Cardiac muscle cell (in vitro differentiated cells and primary cell): Measurements from ENCODE around the gene TNS1. TPM values are rescaled to one million over a fixed set of nuclear protein-coding genes. Genes with fewer than 3 reads are reported as not detected.
A peak's percentile ranks its signal among the peaks of the same experiment; 100 is the strongest.
"Not testable (repeated sequence)": the region's sequence is repeated elsewhere in the genome, so short reads cannot be mapped to it uniquely, and the experiment has no call there.

Experiments
- DNase-seq, 2 donors: peaks; one replicate each; pipeline versions ENCODE4 v3.0.0 to v3.0.0-alpha.2; 2010 to 2017; ENCODE audit warnings: low read depth in 1 of 2, low spot score in 1 of 2
- H3K27ac ChIP-seq: fragments of 200-600 bp; sonication (generic); 2 replicates; pipeline ENCODE4 v1.5.1; 2016
- H3K27me3 ChIP-seq: fragments of 200-600 bp; sonication (generic); 2 replicates; pipeline ENCODE4 v1.6.0; 2016; ENCODE audit warnings: control low read depth
- H3K36me3 ChIP-seq: fragments of 200-600 bp; sonication (generic); 2 replicates; pipeline ENCODE4 v1.5.1; 2016; ENCODE audit warnings: control low read depth
- H3K4me1 ChIP-seq: fragments of 200-600 bp; sonication (generic); 2 replicates; pipeline ENCODE4 v1.8.1; 2017; ENCODE audit warnings: low read depth, mild to moderate bottlenecking, mixed run types
- H3K4me3 ChIP-seq: fragments of 200-600 bp; sonication (generic); 2 replicates; pipeline ENCODE4 v1.5.1; 2016; ENCODE audit warnings: mild to moderate bottlenecking
- H3K9me3 ChIP-seq: fragments of 200-600 bp; sonication (generic); 2 replicates; pipeline ENCODE4 v1.5.1; 2017; ENCODE audit warnings: low read depth, mild to moderate bottlenecking, control low read depth
- CTCF ChIP-seq: IDR thresholded peaks from 2 replicates; pipeline ENCODE4 v1.5.1; 2012; ENCODE audit warnings: low read depth, mild to moderate bottlenecking, low read length
- polyA plus RNA-seq: library from polyadenylated mRNA; unstranded; fragments of >200 nt; fragmentation: Nextera tagmentation; extraction: Ambion mirVana; gene quantifications from 2 replicates; pipeline ENCODE4 v1.2.1, GENCODE V29; 2016
- total RNA-seq: library from RNA; depleted of rRNA; stranded (reverse); fragments of >200 nt; gene quantifications from 2 replicates; pipeline ENCODE4 v1.2.3, GENCODE V29; 2016

TNS1 gene
- total and polyA plus RNA-seq, 2 experiments from 2014 or later, result 16.7 to 44.3 TPM

GRCh38 chr2:218035463-218036100 is 32.8 kb upstream of the TNS1 start:
- no peak for DNase-seq
- Histone ChIP-seq H3K36me3 (no peaks in the 10 kb centered on the region), H3K9me3 (no peaks in the 10 kb centered on the region), H3K27me3 (peaks cover 81% of the 10 kb centered on the region), H3K4me3 (no peak overlapping the region), H3K27ac (no peak overlapping the region), H3K4me1 (peaks cover 11% of the 10 kb centered on the region)
- TF ChIP-seq CTCF, result no peak

DNA sequence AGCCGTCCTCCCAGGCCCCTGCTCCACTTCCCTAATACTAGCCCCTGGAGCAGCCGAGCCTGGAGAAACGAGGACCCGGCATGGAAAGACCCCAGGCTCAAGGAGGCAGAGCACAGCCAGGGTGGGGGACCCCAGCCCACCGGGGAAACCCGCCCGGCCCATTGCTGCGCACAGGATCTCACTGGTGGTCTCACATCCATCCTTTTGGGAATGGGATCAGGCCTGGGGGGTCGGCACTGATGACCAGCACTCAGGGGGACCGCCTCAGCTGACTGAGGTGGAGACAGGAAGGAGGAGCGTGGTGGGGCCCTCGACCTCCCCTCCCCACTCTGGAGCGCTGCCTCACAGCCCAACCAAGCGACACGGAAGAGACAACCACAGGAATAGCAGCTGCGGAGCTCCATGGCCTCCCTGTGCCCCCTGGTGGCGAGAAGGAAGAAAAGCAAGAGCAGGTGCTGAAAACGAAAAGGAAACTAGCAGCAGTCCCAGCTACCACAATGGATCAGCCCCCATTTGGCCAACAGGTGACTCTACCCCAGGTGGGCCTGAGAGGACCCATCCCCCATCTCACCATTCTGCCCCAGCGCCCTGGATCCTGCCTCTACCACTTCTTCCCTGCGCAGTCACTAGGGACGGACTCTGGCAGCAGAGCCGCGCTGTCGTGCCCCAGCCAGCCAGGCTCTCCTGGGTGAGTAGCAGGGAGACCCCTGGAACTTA is 31.9 kb upstream of the TNS1 start:
- TF ChIP-seq CTCF, result peak; percentile 68
- not testable (repeated sequence) for H3K27ac ChIP-seq, H3K36me3 ChIP-seq, H3K4me3 ChIP-seq, H3K9me3 ChIP-seq
- Histone ChIP-seq H3K4me1 (peaks cover 11% of the 10 kb centered on the region), H3K27me3 (peaks cover 72% of the 10 kb centered on the region)
- peak; percentile 71 to 73 for DNase-seq

DNA sequence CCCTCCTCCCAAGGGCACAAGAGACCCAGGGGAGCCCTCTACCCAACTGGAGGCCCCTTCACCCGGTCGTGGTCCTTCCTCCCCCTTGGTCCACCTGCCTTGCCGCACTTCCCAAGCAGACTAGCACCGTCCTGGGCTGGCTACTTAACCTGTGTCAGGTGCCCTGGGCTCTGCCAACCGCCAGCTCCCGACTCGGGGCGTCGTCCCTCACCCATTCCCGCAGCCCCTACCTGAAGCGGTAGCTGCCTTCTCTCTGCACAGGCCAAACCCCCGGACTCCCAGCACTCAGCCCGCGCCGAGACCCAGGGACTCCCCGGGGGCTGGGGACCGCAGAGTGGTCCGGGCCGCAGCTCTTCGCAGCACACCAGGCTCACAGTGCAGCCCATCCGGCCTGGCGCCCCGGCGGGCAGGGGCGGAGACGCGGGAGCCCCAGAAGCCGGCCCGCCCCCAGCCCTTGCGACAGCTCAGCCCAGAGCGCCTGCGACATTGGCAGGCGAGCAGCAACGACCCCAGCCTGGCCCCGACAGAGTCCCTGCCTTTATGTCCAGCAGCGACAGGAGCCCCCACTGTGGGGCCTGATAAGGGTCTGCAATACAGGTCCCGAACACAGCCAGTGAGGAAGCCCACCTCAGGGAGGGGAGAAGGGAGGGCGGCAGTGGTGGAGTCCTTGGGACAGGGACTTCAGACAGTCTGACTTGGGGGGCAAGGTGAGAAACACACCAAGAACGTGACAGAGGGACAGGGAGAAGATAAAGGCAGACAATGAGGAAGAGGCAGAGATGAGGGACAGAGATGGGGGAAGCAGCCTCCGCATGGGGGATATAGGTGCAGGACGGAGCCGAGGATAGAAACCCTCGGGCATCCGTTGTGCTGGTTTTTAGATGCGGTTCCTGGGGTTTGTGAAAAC is 31.0 kb upstream of the TNS1 start:
- H3K9me3 ChIP-seq, result no peaks in the 10 kb centered on the region
- no peak overlapping the region for H3K27ac ChIP-seq
- TF ChIP-seq CTCF, result no peak
- H3K36me3 ChIP-seq, result no peaks in the 10 kb centered on the region
- peaks cover 11% of the 10 kb centered on the region for H3K4me1 ChIP-seq
- peaks cover 64% of the 10 kb centered on the region for H3K27me3 ChIP-seq
- peak in 1 of 2 donors; percentile 54 for DNase-seq
- no peak overlapping the region for H3K4me3 ChIP-seq

- no peak for DNase-seq
- H3K27ac ChIP-seq, result no peak overlapping the region
- no peak overlapping the region for H3K4me3 ChIP-seq
- H3K36me3 ChIP-seq, result no peaks in the 10 kb centered on the region
- no peaks in the 10 kb centered on the region for H3K9me3 ChIP-seq
- TF ChIP-seq CTCF, result no peak
- H3K4me1 ChIP-seq, result peaks cover 11% of the 10 kb centered on the region
- peaks cover 57% of the 10 kb centered on the region for H3K27me3 ChIP-seq
Measured at GRCh38 chr2:218033208-218033589, 30.4 kb upstream of the TNS1 start.

DNA sequence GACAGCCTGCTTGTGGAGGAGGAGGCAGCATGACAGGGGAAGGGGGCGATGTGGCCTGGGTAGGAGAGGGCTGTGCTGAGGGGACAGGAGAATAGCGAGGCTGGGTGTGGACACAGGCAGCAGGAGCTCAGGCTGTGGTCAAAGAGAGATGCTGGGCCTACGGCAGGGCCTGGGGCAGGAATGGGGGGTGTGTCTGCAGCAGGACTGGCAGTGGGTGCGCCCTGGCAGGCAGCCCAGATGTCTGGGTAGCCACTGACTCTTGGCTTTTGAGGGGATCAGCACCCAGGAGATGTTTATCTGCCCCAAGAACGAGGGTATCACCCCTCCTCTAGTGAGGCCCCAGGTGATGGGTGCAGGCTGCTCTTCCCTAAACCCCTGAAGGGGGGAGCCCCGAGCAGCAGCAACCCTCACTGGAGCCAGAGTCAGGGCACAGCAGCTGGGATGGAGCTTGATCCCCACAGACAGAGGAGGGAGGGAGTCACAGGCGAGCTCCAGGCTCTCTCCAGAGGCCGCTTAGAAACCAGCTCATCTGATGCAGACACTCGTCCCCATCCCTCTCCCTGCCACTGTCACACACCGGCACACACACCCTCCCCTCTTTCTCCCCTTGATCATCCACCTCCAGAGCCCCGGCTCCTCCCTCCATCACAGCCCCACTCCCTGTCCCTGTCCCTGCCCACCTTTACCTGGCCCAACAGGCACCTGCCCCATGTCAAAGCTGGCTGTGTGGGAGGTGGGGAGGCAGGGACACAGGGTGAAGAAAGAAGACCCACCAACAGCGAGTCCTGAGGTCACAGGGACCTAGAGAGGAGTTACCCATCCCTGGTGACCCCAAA is 29.8 kb upstream of the TNS1 start:
- Histone ChIP-seq H3K4me1 (peaks cover 11% of the 10 kb centered on the region), H3K27ac (no peak overlapping the region), H3K4me3 (no peak overlapping the region), H3K27me3 (peaks cover 52% of the 10 kb centered on the region), H3K36me3 (no peaks in the 10 kb centered on the region), H3K9me3 (no peaks in the 10 kb centered on the region)
- no peak for TF ChIP-seq CTCF
- no peak for DNase-seq
